K562 (cell line): ENCODE measurements around the gene FMN2. TPM values are rescaled to one million over a fixed set of nuclear protein-coding genes. Genes with fewer than 3 reads are reported as not detected.

Experiments
- ATAC-seq: fragments of 200-7000 bp; cut with Tn5 transposase; 3 replicates; pipeline ENCODE4 v1.9.1; 2020; ENCODE audit warnings: moderate library complexity
- BruUV-seq: library from RNA; stranded (reverse); fragments of 400-500 nt; replicated peaks from 2 replicates; lab custom pipeline; 2021; lab: Mats Ljungman, UMichigan
- CTCF ChIA-PET: fragments of 300-600 bp; formaldehyde crosslinking; extraction: SDS; loops from one replicate; lab custom pipeline; 2021; ENCODE audit warnings: low intra/inter-chr PET ratio; lab: Yijun Ruan, JAX
- POLR2A ChIA-PET: fragments of 300-600, 350-650 bp; sonication (Branson Sonifier 250); formaldehyde crosslinking; extraction: SDS; loops from one replicate; lab custom pipeline; 2021; ENCODE audit warnings: antibody characterized with exemption, inconsistent platforms; lab: Yijun Ruan, JAX
- DNase-seq, 4 experiments: peaks; one replicate each; pipeline versions ENCODE4 v3.0.0 to v3.0.0-alpha.2; 2011 to 2018; ENCODE audit warnings: low spot score in 3 of 4, mixed read lengths in 3 of 4; ENCODE audit errors: extremely low read depth in 1 of 4
- FAIRE-seq: peaks from 2 replicates; lab custom pipeline; 2011; peaks lifted over from hg19 to GRCh38; lab: Jason Lieb, UNC
- H2AFZ ChIP-seq: 2 replicates; pipeline ENCODE4 v1.6.0; 2011; ENCODE audit warnings: low read depth, low read length, control low read depth, inconsistent platforms
- H3K27ac ChIP-seq: fragments of 200-600 bp; 3 replicates; pipeline ENCODE4 v1.8.0; 2011; ENCODE audit warnings: low read depth, mild to moderate bottlenecking, control low read depth, inconsistent platforms, low read length, moderate library complexity, mixed read lengths; ENCODE audit errors: extremely low read depth
- H3K27me3 ChIP-seq, 2 experiments: fragments of 300-600 bp in 1 of 2; 2 replicates in 1 of 2; 3 replicates in 1 of 2; pipeline versions ENCODE4 v1.6.0 to v1.8.0; 2011; ENCODE audit warnings: inconsistent platforms in 2 of 2, low read length in 2 of 2, mild to moderate bottlenecking in 1 of 2, mixed read lengths in 1 of 2, moderate library complexity in 1 of 2; ENCODE audit not compliant: control insufficient read depth in 2 of 2, insufficient read depth in 2 of 2
- H3K36me3 ChIP-seq: fragments of 300-600 bp; 3 replicates; pipeline ENCODE4 v1.8.0; 2011; ENCODE audit warnings: mild to moderate bottlenecking, low read length, inconsistent platforms; ENCODE audit not compliant: control insufficient read depth, insufficient read depth
- H3K4me1 ChIP-seq, 2 experiments: fragments of 200-600 bp in 1 of 2; replicated peaks in 1 of 2; 2 replicates in 1 of 2; 3 replicates in 1 of 2; pipeline versions ENCODE4 v1.5.1 to v1.8.0; 2011; ENCODE audit warnings: inconsistent platforms in 2 of 2, low read length in 2 of 2, mild to moderate bottlenecking in 1 of 2, mixed read lengths in 1 of 2, moderate library complexity in 1 of 2; ENCODE audit not compliant: control insufficient read depth in 2 of 2, insufficient read depth in 2 of 2
- H3K4me2 ChIP-seq: 2 replicates; pipeline ENCODE4 v1.6.1; 2011; ENCODE audit warnings: low read length, control low read depth, inconsistent platforms, mixed read lengths; ENCODE audit not compliant: insufficient read depth
- H3K4me3 ChIP-seq: fragments of 200-600 bp; sonication (generic), shearing (Covaris generic); 2 replicates; pipeline ENCODE4 v1.5.1; 2016; ENCODE audit warnings: control low read depth, inconsistent platforms
- H3K79me2 ChIP-seq: fragments of 200-600 bp; 3 replicates; pipeline ENCODE4 v1.8.0; 2011; ENCODE audit warnings: low read length, inconsistent platforms; ENCODE audit not compliant: control insufficient read depth, insufficient read depth
- H3K9ac ChIP-seq, 2 experiments: 2 replicates each; pipeline versions ENCODE4 v1.6.0 to v1.6.1; 2011; ENCODE audit warnings: low read depth in 2 of 2, low read length in 2 of 2, control low read depth in 1 of 2, inconsistent platforms in 1 of 2, mild to moderate bottlenecking in 1 of 2, mixed read lengths in 1 of 2; ENCODE audit not compliant: insufficient read depth in 1 of 2
- H3K9me1 ChIP-seq: one replicate; pipeline ENCODE4 v1.6.0; 2011; ENCODE audit warnings: inconsistent platforms, mild to moderate bottlenecking, low read length, moderate library complexity; ENCODE audit not compliant: control insufficient read depth, insufficient read depth
- H3K9me3 ChIP-seq: replicated peaks from 2 replicates; pipeline ENCODE4 v1.5.1; 2011; ENCODE audit warnings: low read depth, low read length, inconsistent platforms; ENCODE audit not compliant: control insufficient read depth, insufficient read depth
- H4K20me1 ChIP-seq: replicated peaks from 2 replicates; pipeline ENCODE4 v1.6.1; 2011; ENCODE audit warnings: low read length, inconsistent platforms, mixed read lengths; ENCODE audit not compliant: control insufficient read depth, insufficient read depth
- CEBPG ChIP-seq, 3 experiments: fragments of 200-800 bp in 1 of 3; sonication (Bioruptor generic) in 1 of 3; sonication (generic) in 1 of 3; formaldehyde crosslinking in 1 of 3; IDR thresholded peaks in 2 of 3; conservative IDR thresholded peaks in 1 of 3; 2 replicates each; pipeline versions ENCODE4 v1.6.1 to v1.8.0; 2016 to 2022; ENCODE audit warnings: missing compliant biosample characterization in 2 of 3, missing genetic modification characterization in 2 of 3, mild to moderate bottlenecking in 1 of 3, missing genetic modification reagents in 1 of 3
- FOXA3 ChIP-seq, 2 experiments: fragments of 450-650 bp in 1 of 2; sonication (generic) in 1 of 2; formaldehyde crosslinking; IDR thresholded peaks in 1 of 2; conservative IDR thresholded peaks in 1 of 2; 2 replicates each; pipeline versions ENCODE4 v1.4.0 to v1.8.0; 2020 to 2022; ENCODE audit warnings: mild to moderate bottlenecking in 2 of 2, missing genetic modification reagents in 1 of 2
- HDAC1 ChIP-seq, 2 experiments: fragments of 450-650 bp; IDR thresholded peaks; 2 replicates each; pipeline ENCODE4 v1.6.1; 2016 to 2017; ENCODE audit warnings: inconsistent platforms in 1 of 2, mild to moderate bottlenecking in 1 of 2, moderate library complexity in 1 of 2
- ILK ChIP-seq: fragments of 450-650 bp; IDR thresholded peaks from 2 replicates; pipeline ENCODE4 v1.6.1; 2016; ENCODE audit warnings: missing genetic modification characterization, low read depth, mild to moderate bottlenecking, missing compliant biosample characterization, moderate library complexity, borderline replicate concordance
- LARP7 ChIP-seq: fragments of 450-650 bp; IDR thresholded peaks from 2 replicates; pipeline ENCODE4 v1.6.1; 2016
- NCOA6 ChIP-seq: fragments of 450-650 bp; IDR thresholded peaks from 2 replicates; pipeline ENCODE4 v1.6.1; 2017; ENCODE audit warnings: mild to moderate bottlenecking
- NFE2L1 ChIP-seq: fragments of 450-650 bp; IDR thresholded peaks from 2 replicates; pipeline ENCODE4 v1.6.1; 2016; ENCODE audit warnings: missing genetic modification characterization, low read depth, mild to moderate bottlenecking, missing compliant biosample characterization, moderate library complexity, borderline replicate concordance
- NFIC ChIP-seq: fragments of 450-650 bp; IDR thresholded peaks from 2 replicates; pipeline ENCODE4 v1.6.1; 2017; ENCODE audit warnings: mild to moderate bottlenecking, inconsistent platforms
- NFRKB ChIP-seq: fragments of 450-650 bp; IDR thresholded peaks from 2 replicates; pipeline ENCODE4 v1.6.1; 2016; ENCODE audit warnings: low read depth
- NR4A1 ChIP-seq, 2 experiments: fragments of 250-450 bp in 1 of 2; fragments of 450-650 bp in 1 of 2; sonication (Bioruptor Pico) in 1 of 2; IDR thresholded peaks; 2 replicates each; pipeline versions ENCODE4 v1.4.0 to v1.6.1; 2016 to 2020; ENCODE audit warnings: mild to moderate bottlenecking in 2 of 2, missing compliant biosample characterization in 1 of 2, missing genetic modification characterization in 1 of 2, moderate library complexity in 1 of 2
- TRIM28 ChIP-seq: fragments of 450-650 bp; IDR thresholded peaks from 2 replicates; pipeline ENCODE4 v1.6.1; 2017
- ZBED1 ChIP-seq: IDR thresholded peaks from 2 replicates; pipeline ENCODE4 v1.6.1; 2014
- ZFP36 ChIP-seq: fragments of 150-350 bp; IDR thresholded peaks from 2 replicates; pipeline ENCODE4 v1.6.1; 2018; ENCODE audit warnings: low read length, low read depth; ENCODE audit not compliant: partially characterized antibody
- ZNF436 ChIP-seq: fragments of 250-450, 450-650 bp; sonication (Bioruptor Pico); formaldehyde crosslinking; IDR thresholded peaks from 2 replicates; pipeline ENCODE4 v1.7.0; 2020; ENCODE audit warnings: mild to moderate bottlenecking
- ZSCAN29 ChIP-seq: fragments of 450-650 bp; IDR thresholded peaks from 2 replicates; pipeline ENCODE4 v1.6.1; 2017
- WGBS: fragments of 100-300 bp; shearing (Covaris generic); methylation state at CpG from one replicate; pipeline ENCODE4 v1.1.6; 2016; ENCODE audit warnings: low coverage, mixed read lengths; ENCODE audit not compliant: insufficient coverage; ENCODE audit errors: missing lambda C conversion rate; 5-methylcytosine and 5-hydroxymethylcytosine counted together
- in situ Hi-C: fragments of 300-500 bp; cut with MboI; formaldehyde crosslinking; loops from 4 replicates; pipeline ENCODE4 v1.15.0; 2018; ENCODE audit warnings: inconsistent platforms, mixed read lengths
- intact Hi-C: fragments of 100-400 bp; cut with micrococcal nuclease; formaldehyde crosslinking; loops from 2 replicates; pipeline ENCODE4 v1.14.2; 2022
- polyA plus RNA-seq, 8 experiments: library from polyadenylated mRNA; depleted of rRNA in 4 of 8; stranded (reverse) in 5 of 8; unstranded in 3 of 8; fragments of >200 nt; fragmentation: Nextera tagmentation in 2 of 8; fragmentation: Illumina TruSeq in 1 of 8; extraction: Ambion mirVana in 2 of 8; extraction: Trizol in 1 of 8; gene quantifications; 2 replicates each; pipeline versions ENCODE4 v1.2.1 to v1.2.3, GENCODE V29; 2011 to 2014; ENCODE audit warnings: inconsistent platforms in 1 of 8, missing spikeins in 1 of 8
- total RNA-seq, 7 experiments: library from RNA; depleted of rRNA in 6 of 7; stranded (reverse); fragments of >200 nt in 6 of 7; fragmentation: Illumina TruSeq in 2 of 7; extraction: Trizol in 2 of 7; gene quantifications; 2 replicates each; pipeline versions ENCODE4 v1.2.1 to v1.2.3, GENCODE V29; 2011 to 2021; ENCODE audit warnings: low replicate concordance in 1 of 7
- TF ChIP-seq, protein P1 (sequence below): fragments of 450-650 bp; IDR thresholded peaks from one replicate; pipeline ENCODE4 v1.6.1; 2018; ENCODE audit warnings: mild to moderate bottlenecking, moderate library complexity; ENCODE audit not compliant: partially characterized antibody
- TF ChIP-seq, protein P2 (sequence below): sonication (generic); formaldehyde crosslinking; IDR thresholded peaks from 2 replicates; pipeline ENCODE4 v1.9.0; 2022; ENCODE audit warnings: mild to moderate bottlenecking, missing genetic modification reagents

The FMN2 gene
- total and polyA plus RNA-seq, 9 of the 15 experiments (the other 6 are each of a cell fraction or from before 2014, with no cell fraction given): 0.15 to 0.45 (median 0.16) TPM; not detected in 3

DNA sequence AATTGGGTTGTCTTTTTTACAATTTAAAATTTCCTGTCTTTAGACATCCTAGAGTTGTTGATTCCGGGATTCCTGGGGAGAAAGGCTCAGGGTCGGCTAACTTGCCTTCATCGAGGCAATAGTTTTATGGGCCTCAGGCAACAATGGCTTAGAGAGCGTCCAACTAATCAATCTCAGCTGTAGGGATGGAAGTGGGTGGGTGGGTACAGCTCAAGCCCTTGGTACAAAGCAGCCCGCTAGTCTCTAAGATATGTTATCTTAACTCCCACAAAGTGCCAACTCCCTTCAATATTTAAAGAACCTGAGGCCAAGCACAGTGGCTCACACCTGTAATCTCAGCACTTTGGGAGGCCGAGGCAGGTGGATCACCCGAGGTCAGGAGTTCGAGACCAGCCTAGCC lies 6.9 kb upstream of the FMN2 start:
- Histone ChIP-seq H3K36me3 (no peaks in the 10 kb centered on the region), H2AFZ (no peak overlapping the region), H3K4me1 (no peaks in the 10 kb centered on the region), H3K27ac (no peak overlapping the region), H4K20me1 (no peaks in the 10 kb centered on the region), H3K9me3 (no peaks in the 10 kb centered on the region), H3K27me3 (no peaks in the 10 kb centered on the region; a peak in 1 of 5 replicates), H3K4me3 (no peak overlapping the region), H3K4me2 (no peak overlapping the region), H3K79me2 (no peaks in the 10 kb centered on the region), H3K9ac (no peak overlapping the region), H3K9me1 (no peaks in the 10 kb centered on the region)
- 1% methylated on average over 8 of the region's 8 CpGs for WGBS
- DNase-seq: no peak
- TF ChIP-seq NCOA6 (no peak), ZNF436 (CRISPR knock-in tag) (no peak), NFIC (no peak), LARP7 (no peak), TRIM28 (no peak)
- TF ChIP-seq, protein P1, sequence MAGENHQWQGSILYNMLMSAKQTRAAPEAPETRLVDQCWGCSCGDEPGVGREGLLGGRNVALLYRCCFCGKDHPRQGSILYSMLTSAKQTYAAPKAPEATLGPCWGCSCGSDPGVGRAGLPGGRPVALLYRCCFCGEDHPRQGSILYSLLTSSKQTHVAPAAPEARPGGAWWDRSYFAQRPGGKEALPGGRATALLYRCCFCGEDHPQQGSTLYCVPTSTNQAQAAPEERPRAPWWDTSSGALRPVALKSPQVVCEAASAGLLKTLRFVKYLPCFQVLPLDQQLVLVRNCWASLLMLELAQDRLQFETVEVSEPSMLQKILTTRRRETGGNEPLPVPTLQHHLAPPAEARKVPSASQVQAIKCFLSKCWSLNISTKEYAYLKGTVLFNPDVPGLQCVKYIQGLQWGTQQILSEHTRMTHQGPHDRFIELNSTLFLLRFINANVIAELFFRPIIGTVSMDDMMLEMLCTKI: no peak
- ChIA-PET CTCF (no interaction called here), POLR2A (no interaction called here)
- BruUV-seq: no TSS peak
- no peak for FAIRE-seq
- intact Hi-C loops (no loop called here), in situ Hi-C loops (no loop called here)
- no peak for ATAC-seq

DNA sequence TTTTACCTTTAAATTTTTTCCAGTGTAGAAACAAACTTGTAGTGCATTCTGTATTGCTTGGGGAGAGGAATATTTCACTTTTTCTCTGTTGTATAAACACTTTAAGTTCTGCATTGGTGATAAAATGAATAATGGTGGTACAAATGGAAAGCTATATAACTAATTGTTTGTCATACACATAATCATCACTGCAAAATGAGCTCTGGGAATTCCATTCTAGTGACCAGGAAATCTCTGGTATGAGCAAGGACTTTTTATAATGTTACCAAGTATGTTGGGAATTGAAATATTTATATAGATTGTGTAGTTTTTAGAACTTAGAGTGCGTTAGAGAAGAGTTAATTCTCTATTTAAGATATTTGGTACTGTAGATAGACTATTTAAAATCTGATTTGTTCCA lies 5.0 kb upstream of the FMN2 start:
- POLR2A ChIA-PET: no interaction called here
- Histone ChIP-seq H3K9ac (no peak overlapping the region), H3K27ac (no peak overlapping the region), H3K4me1 (peaks cover 0 to 3% of the 10 kb centered on the region in 2 experiments; a peak in 1 of 5 replicates), H3K79me2 (no peaks in the 10 kb centered on the region), H3K9me3 (no peaks in the 10 kb centered on the region), H3K9me1 (no peaks in the 10 kb centered on the region), H3K4me2 (no peak overlapping the region), H3K4me3 (no peak overlapping the region), H3K36me3 (no peaks in the 10 kb centered on the region), H3K27me3 (peaks cover 1 to 3% of the 10 kb centered on the region in 2 experiments; a peak in 3 of 5 replicates), H4K20me1 (no peaks in the 10 kb centered on the region), H2AFZ (no peak overlapping the region)
- intact Hi-C loops: no loop called here
- DNase-seq: no peak
- no peak for ATAC-seq
- 0% methylated on average over 1 of the region's 1 CpG for WGBS
- no peak for FAIRE-seq
- CTCF ChIA-PET: no interaction called here
- no TSS peak for BruUV-seq
- in situ Hi-C loops: no loop called here
- no peak for TF ChIP-seq FOXA3 (CRISPR knock-in tag; conservative IDR thresholded peaks at IDR 0.05 in 1 of 2, IDR thresholded peaks at IDR 0.05 in 1 of 2)
- no peak for TF ChIP-seq NFE2L1 (tag)
- TF ChIP-seq, protein P2, sequence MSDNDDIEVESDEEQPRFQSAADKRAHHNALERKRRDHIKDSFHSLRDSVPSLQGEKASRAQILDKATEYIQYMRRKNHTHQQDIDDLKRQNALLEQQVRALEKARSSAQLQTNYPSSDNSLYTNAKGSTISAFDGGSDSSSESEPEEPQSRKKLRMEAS (CRISPR knock-in tag): no peak
- TF ChIP-seq HDAC1 (IDR thresholded peaks at IDR 0.05): no peak
- no peak for TF ChIP-seq NR4A1 (CRISPR knock-in tag; IDR thresholded peaks at IDR 0.05)
- TF ChIP-seq NR4A1 (tag; IDR thresholded peaks at IDR 0.05): no peak
- no peak for TF ChIP-seq ILK
- no peak for TF ChIP-seq ZSCAN29
- no peak for TF ChIP-seq ZBED1
- no peak for TF ChIP-seq ZFP36
- no peak for TF ChIP-seq CEBPG (CRISPR knock-in tag; IDR thresholded peaks at IDR 0.05)
- no peak for TF ChIP-seq CEBPG (tag; conservative IDR thresholded peaks at IDR 0.05 in 1 of 2, IDR thresholded peaks at IDR 0.05 in 1 of 2)
- TF ChIP-seq NFRKB: no peak
